ENCODE data around the gene PTPRM. TPM values are rescaled to one million over a fixed set of nuclear protein-coding genes. Genes with fewer than 3 reads are reported as not detected.

The PTPRM gene
- total RNA-seq, 1 experiment from 2014 or later: not detected

- ChIA-PET POLR2A (ENCODE audit: low non-redundant PET) (no interaction called here), CTCF (no interaction called here)
These were observed 322.4 kb downstream of the PTPRM start for GRCh38 chr18:7889515-7889914.

GRCh38 chr18:7890075-7890474 is 323.0 kb downstream of the PTPRM start:
- Histone ChIP-seq H3K4me3 (ENCODE audit: low read depth, low read length, poor library complexity, severe bottlenecking) (no peak overlapping the region), H3K9me3 (ENCODE audit: low read depth, low read length, poor library complexity, severe bottlenecking) (peaks cover 17% of the 10 kb centered on the region), H3K27ac (ENCODE audit: low read depth, low read length, poor library complexity, severe bottlenecking) (no peak overlapping the region), H3K27me3 (replicated peaks; ENCODE audit: insufficient read depth, low read depth, low read length, poor library complexity) (no peaks in the 10 kb centered on the region), H3K4me1 (ENCODE audit: insufficient read depth, low read length, poor library complexity, severe bottlenecking) (no peaks in the 10 kb centered on the region), H3K36me3 (ENCODE audit: insufficient read depth, low read length, poor library complexity, severe bottlenecking) (no peaks in the 10 kb centered on the region)
- intact Hi-C loops (cut with micrococcal nuclease; ENCODE audit: unreplicated experiment): no loop called here
- ChIA-PET POLR2A (ENCODE audit: low non-redundant PET) (no interaction called here), CTCF (no interaction called here)
- no TSS peak for BruUV-seq (replicated peaks)
- TF ChIP-seq EZH2 (IDR thresholded peaks at IDR 0.05; ENCODE audit: borderline replicate concordance, low read depth, low read length, poor library complexity, severe bottlenecking) (no peak), CTCF (conservative IDR thresholded peaks at IDR 0.05; ENCODE audit: low read depth, low read length) (no peak)
- DNase-seq (ENCODE audit: low spot score): no peak

More at GRCh38 chr18:7889515-7889914, 322.4 kb downstream of the PTPRM start:
- intact Hi-C loops (cut with micrococcal nuclease; ENCODE audit: unreplicated experiment): no loop called here
- no peak overlapping the region for H3K4me3 ChIP-seq (ENCODE audit: low read depth, low read length, poor library complexity, severe bottlenecking)
- no TSS peak for BruUV-seq (replicated peaks)
- H3K27me3 ChIP-seq (replicated peaks; ENCODE audit: insufficient read depth, low read depth, low read length, poor library complexity): no peaks in the 10 kb centered on the region
- no peak overlapping the region for H3K27ac ChIP-seq (ENCODE audit: low read depth, low read length, poor library complexity, severe bottlenecking)
- no peaks in the 10 kb centered on the region for H3K4me1 ChIP-seq (ENCODE audit: insufficient read depth, low read length, poor library complexity, severe bottlenecking)
- DNase-seq (ENCODE audit: low spot score): no peak
- peaks cover 16% of the 10 kb centered on the region for H3K9me3 ChIP-seq (ENCODE audit: low read depth, low read length, poor library complexity, severe bottlenecking)
- TF ChIP-seq EZH2 (IDR thresholded peaks at IDR 0.05; ENCODE audit: borderline replicate concordance, low read depth, low read length, poor library complexity, severe bottlenecking) (no peak), CTCF (conservative IDR thresholded peaks at IDR 0.05; ENCODE audit: low read depth, low read length) (no peak)
- H3K36me3 ChIP-seq (ENCODE audit: insufficient read depth, low read length, poor library complexity, severe bottlenecking): no peaks in the 10 kb centered on the region

- POLR2A ChIA-PET (ENCODE audit: low non-redundant PET): no interaction called here
- H3K9me3 ChIP-seq (ENCODE audit: low read depth, low read length, poor library complexity, severe bottlenecking): peaks cover 24% of the 10 kb centered on the region
These were observed 325.4 kb downstream of the PTPRM start for GRCh38 chr18:7892556-7892955.

More at GRCh38 chr18:7892556-7892955, 325.4 kb downstream of the PTPRM start:
- CTCF ChIA-PET: no interaction called here
- Histone ChIP-seq H3K27ac (ENCODE audit: low read depth, low read length, poor library complexity, severe bottlenecking) (no peak overlapping the region), H3K4me1 (ENCODE audit: insufficient read depth, low read length, poor library complexity, severe bottlenecking) (no peaks in the 10 kb centered on the region), H3K27me3 (replicated peaks; ENCODE audit: insufficient read depth, low read depth, low read length, poor library complexity) (no peaks in the 10 kb centered on the region), H3K4me3 (ENCODE audit: low read depth, low read length, poor library complexity, severe bottlenecking) (no peak overlapping the region), H3K36me3 (ENCODE audit: insufficient read depth, low read length, poor library complexity, severe bottlenecking) (no peaks in the 10 kb centered on the region)
- BruUV-seq (replicated peaks): no TSS peak
- DNase-seq (ENCODE audit: low spot score): no peak
- TF ChIP-seq CTCF (conservative IDR thresholded peaks at IDR 0.05; ENCODE audit: low read depth, low read length) (no peak), EZH2 (IDR thresholded peaks at IDR 0.05; ENCODE audit: borderline replicate concordance, low read depth, low read length, poor library complexity, severe bottlenecking) (no peak)
- intact Hi-C loops (cut with micrococcal nuclease; ENCODE audit: unreplicated experiment): no loop called here
